GM12873 (cell line): ENCODE measurements around the gene MAP4K1.

Experiments used
- CTCF ChIP-seq: IDR thresholded peaks from 2 replicates; pipeline ENCODE4 v1.5.1; 2012; ENCODE audit warnings: low read depth, mild to moderate bottlenecking, moderate library complexity, low read length, control low read depth; ENCODE audit not compliant: insufficient read depth; ENCODE audit errors: missing control alignments

MAP4K1 gene

GRCh38 chr19:38639679-38640078 lies 21.9 kb upstream of the MAP4K1 start:
- no peak for TF ChIP-seq CTCF

- TF ChIP-seq CTCF: no peak
Observed at GRCh38 chr19:38638461-38638860, 20.7 kb upstream of the MAP4K1 start.

- no peak for TF ChIP-seq CTCF
Observed at GRCh38 chr19:38635483-38636399, 18.0 kb upstream of the MAP4K1 start.

- TF ChIP-seq CTCF: peak; percentile 96
Observed at GRCh38 chr19:38634757-38635482, 17.2 kb upstream of the MAP4K1 start.

GRCh38 chr19:38632476-38633213 lies 14.9 kb upstream of the MAP4K1 start:
- no peak for TF ChIP-seq CTCF

- TF ChIP-seq CTCF: no peak
Observed at GRCh38 chr19:38629568-38629967, 11.8 kb upstream of the MAP4K1 start.

GRCh38 chr19:38626401-38626800 lies 8.6 kb upstream of the MAP4K1 start:
- no peak for TF ChIP-seq CTCF
